ENCODE data around the gene DDX18. TPM values are rescaled to one million over a fixed set of nuclear protein-coding genes. Genes with fewer than 3 reads are reported as not detected.

DDX18 gene
- total RNA-seq (2022; extraction: Qiagen RNA extraction; ENCODE audit: low read depth): 71.7 to 79.5 TPM (median 75.4 TPM) in 5 replicates

GRCh38 chr2:117814417-117815264, at the start of gene DDX18:
Gene DDX18, plus strand, starts transcription at chr2:117814691. Its CDS starts 87 bp downstream, at chr2:117814778.

Other genes starting within 250 kb of the DDX18 start
- gene CCDC93, start 199.4 kb downstream of the DDX18 start, total RNA-seq (2022; extraction: Qiagen RNA extraction; ENCODE audit: low read depth): 10.6 to 15.6 TPM (median 14.1 TPM) in 5 replicates

Measured in A549 treated with RU486 at 1 μM for 4 hours (cell line).